Neural progenitor cell (in vitro differentiated cells): ENCODE data around the gene AZIN2. TPM values are rescaled to one million over a fixed set of nuclear protein-coding genes. Genes with fewer than 3 reads are reported as not detected.

Experiments used
- DNase-seq: peaks from one replicate; pipeline ENCODE4 v3.0.0-alpha.2; 2016; ENCODE audit warnings: low spot score
- H2AFZ ChIP-seq: fragments of 200-600 bp; sonication (generic); replicated peaks from 2 replicates; pipeline ENCODE4 v1.6.1; 2016; ENCODE audit warnings: antibody characterized with exemption
- H3F3A ChIP-seq: fragments of 200-600 bp; sonication (generic); 2 replicates; pipeline ENCODE4 v1.6.1; 2016; ENCODE audit warnings: antibody characterized with exemption, low read depth
- H3K27ac ChIP-seq: fragments of 200-600 bp; sonication (generic); 2 replicates; pipeline ENCODE4 v1.5.1; 2016; ENCODE audit warnings: mild to moderate bottlenecking
- H3K27me3 ChIP-seq: fragments of 200-600 bp; sonication (generic); 2 replicates; pipeline ENCODE4 v1.6.1; 2016; ENCODE audit warnings: mild to moderate bottlenecking, moderate library complexity
- H3K36me3 ChIP-seq: fragments of 200-600 bp; sonication (generic); 2 replicates; pipeline ENCODE4 v1.5.1; 2016
- H3K4me1 ChIP-seq: fragments of 200-600 bp; sonication (generic); 2 replicates; pipeline ENCODE4 v1.6.1; 2016; ENCODE audit warnings: mixed run types
- H3K4me2 ChIP-seq: fragments of 200-600 bp; sonication (generic); 2 replicates; pipeline ENCODE4 v1.6.1; 2016
- H3K4me3 ChIP-seq: fragments of 200-600 bp; sonication (generic); 2 replicates; pipeline ENCODE4 v1.5.1; 2016
- H3K79me2 ChIP-seq: fragments of 200-600 bp; sonication (generic); 2 replicates; pipeline ENCODE4 v1.6.1; 2016; ENCODE audit warnings: low read depth
- H3K9ac ChIP-seq: fragments of 200-600 bp; sonication (generic); 2 replicates; pipeline ENCODE4 v1.6.1; 2016
- H3K9me3 ChIP-seq: fragments of 200-600 bp; sonication (generic); 2 replicates; pipeline ENCODE4 v1.5.1; 2016; ENCODE audit warnings: low read depth
- H4K20me1 ChIP-seq: fragments of 200-600 bp; sonication (generic); 2 replicates; pipeline ENCODE4 v1.6.1; 2016; ENCODE audit warnings: low read depth
- H3K27ac Mint-ChIP-seq: 3 replicates; pipeline ENCODE4 v1.8.0; 2021; ENCODE audit warnings: mixed read lengths
- H3K27me3 Mint-ChIP-seq: 2 replicates; pipeline ENCODE4 v1.8.0; 2022; ENCODE audit warnings: low read depth, mild to moderate bottlenecking, inconsistent platforms, moderate library complexity, mixed read lengths; ENCODE audit not compliant: insufficient read depth
- H3K36me3 Mint-ChIP-seq: 3 replicates; pipeline ENCODE4 v1.8.0; 2021; ENCODE audit warnings: mixed read lengths
- H3K4me1 Mint-ChIP-seq: 3 replicates; pipeline ENCODE4 v1.8.0; 2021; ENCODE audit warnings: mixed read lengths
- H3K4me3 Mint-ChIP-seq: 3 replicates; pipeline ENCODE4 v1.8.0; 2021; ENCODE audit warnings: mild to moderate bottlenecking, moderate library complexity, mixed read lengths
- H3K9me3 Mint-ChIP-seq: 3 replicates; pipeline ENCODE4 v1.8.0; 2020; ENCODE audit warnings: mixed read lengths
- CTCF ChIP-seq: fragments of 200-600 bp; sonication (generic); IDR thresholded peaks from 2 replicates; pipeline ENCODE4 v1.5.1; 2017; ENCODE audit warnings: antibody characterized with exemption, mild to moderate bottlenecking
- EZH2 ChIP-seq: fragments of 200-600 bp; sonication (generic); IDR thresholded peaks from 2 replicates; pipeline ENCODE4 v1.6.1; 2017; ENCODE audit warnings: antibody characterized with exemption, mild to moderate bottlenecking, moderate library complexity
- EZH2phosphoT487 ChIP-seq: fragments of 200-600 bp; sonication (generic); IDR thresholded peaks from 2 replicates; pipeline ENCODE4 v1.6.1; 2017; ENCODE audit warnings: antibody characterized with exemption
- total RNA-seq: library from RNA; depleted of rRNA; stranded (reverse); fragments of >200 nt; gene quantifications from 2 replicates; pipeline ENCODE4 v1.2.3, GENCODE V29; 2015; ENCODE audit warnings: low replicate concordance

AZIN2 gene
- total RNA-seq, 1 donor from 2014 or later: 1.3 TPM

GRCh38 chr1:33148615-33149014 lies 67.7 kb downstream of the AZIN2 start:
- DNase-seq: no peak
- Histone ChIP-seq H3K27ac (no peak overlapping the region), H3K4me2 (no peak overlapping the region), H2AFZ (no peak overlapping the region), H3K27me3 (no peaks in the 10 kb centered on the region), H4K20me1 (peaks cover 10% of the 10 kb centered on the region), H3K4me3 (no peak overlapping the region), H3K9me3 (no peaks in the 10 kb centered on the region), H3K79me2 (no peaks in the 10 kb centered on the region), H3K36me3 (no peaks in the 10 kb centered on the region), H3K9ac (no peak overlapping the region), H3F3A (peaks cover 39% of the 10 kb centered on the region), H3K4me1 (peaks cover 38% of the 10 kb centered on the region)
- no peak for TF ChIP-seq EZH2
- TF ChIP-seq EZH2phosphoT487: no peak
- no peak for TF ChIP-seq CTCF
- no peak overlapping the region for H3K27ac Mint-ChIP-seq
- H3K4me3 Mint-ChIP-seq: no peak overlapping the region
- peaks cover 6% of the 10 kb centered on the region for H3K27me3 Mint-ChIP-seq
- H3K36me3 Mint-ChIP-seq: peaks cover 2% of the 10 kb centered on the region
- no peaks in the 10 kb centered on the region for H3K9me3 Mint-ChIP-seq
- peaks cover 35% of the 10 kb centered on the region for H3K4me1 Mint-ChIP-seq

- H3K79me2 ChIP-seq: no peaks in the 10 kb centered on the region
- H3K27ac Mint-ChIP-seq: peak overlapping the region; percentile 52
- H3K9me3 Mint-ChIP-seq: no peaks in the 10 kb centered on the region
- H3F3A ChIP-seq: peaks cover 42% of the 10 kb centered on the region
- no peak overlapping the region for H2AFZ ChIP-seq
- peaks cover 6% of the 10 kb centered on the region for H3K27me3 Mint-ChIP-seq
- peaks cover 10% of the 10 kb centered on the region for H4K20me1 ChIP-seq
- H3K4me2 ChIP-seq: no peak overlapping the region
- H3K4me1 Mint-ChIP-seq: peaks cover 38% of the 10 kb centered on the region
- H3K9me3 ChIP-seq: no peaks in the 10 kb centered on the region
- H3K27ac ChIP-seq: no peak overlapping the region
- H3K4me3 Mint-ChIP-seq: no peak overlapping the region
- no peaks in the 10 kb centered on the region for H3K27me3 ChIP-seq
- no peaks in the 10 kb centered on the region for H3K36me3 ChIP-seq
- no peak overlapping the region for H3K9ac ChIP-seq
- H3K36me3 Mint-ChIP-seq: peaks cover 5% of the 10 kb centered on the region
- peaks cover 39% of the 10 kb centered on the region for H3K4me1 ChIP-seq
- H3K4me3 ChIP-seq: no peak overlapping the region
- TF ChIP-seq CTCF: no peak
- TF ChIP-seq EZH2: no peak
- no peak for TF ChIP-seq EZH2phosphoT487
- DNase-seq: no peak
Observed at GRCh38 chr1:33149453-33150190, 68.7 kb downstream of the AZIN2 start.

- Histone ChIP-seq H3K36me3 (no peaks in the 10 kb centered on the region), H3K27ac (no peak overlapping the region), H3K79me2 (no peaks in the 10 kb centered on the region), H3K4me2 (peak overlapping the region; percentile 13), H2AFZ (no peak overlapping the region), H3K9ac (no peak overlapping the region), H3K9me3 (no peaks in the 10 kb centered on the region), H3F3A (peaks cover 42% of the 10 kb centered on the region), H4K20me1 (peaks cover 10% of the 10 kb centered on the region), H3K4me1 (peaks cover 39% of the 10 kb centered on the region), H3K27me3 (no peaks in the 10 kb centered on the region), H3K4me3 (no peak overlapping the region)
- TF ChIP-seq CTCF (no peak), EZH2 (no peak), EZH2phosphoT487 (no peak)
- peaks cover 4% of the 10 kb centered on the region for H3K27me3 Mint-ChIP-seq
- H3K4me3 Mint-ChIP-seq: no peak overlapping the region
- no peaks in the 10 kb centered on the region for H3K9me3 Mint-ChIP-seq
- peaks cover 42% of the 10 kb centered on the region for H3K4me1 Mint-ChIP-seq
- peak overlapping the region; percentile 52 for H3K27ac Mint-ChIP-seq
- H3K36me3 Mint-ChIP-seq: peaks cover 10% of the 10 kb centered on the region
- DNase-seq: no peak
Observed at GRCh38 chr1:33150522-33150921, 69.6 kb downstream of the AZIN2 start.
